Adrenal gland (tissue), 12 donors: ENCODE data around the gene DLGAP1. TPM values are rescaled to one million over a fixed set of nuclear protein-coding genes. Genes with fewer than 3 reads are reported as not detected.

ENCODE experiments used
- DNase-seq, 7 donors: peaks; one replicate each; pipeline ENCODE4 v3.0.0-alpha.2; 2019 to 2020
- H3K27ac ChIP-seq, 5 donors: fragments of 200-600 bp; sonication (generic) in 4 of 5; 1 replicate in 3 of 5; 2 replicates in 2 of 5; pipeline versions ENCODE4 v1.5.1 to v1.8.0; 2016 to 2020; ENCODE audit warnings: mild to moderate bottlenecking in 1 of 5
- H3K27me3 ChIP-seq: fragments of 200-600 bp; 2 replicates; pipeline ENCODE4 v1.8.0; 2021
- H3K36me3 ChIP-seq, 2 donors: fragments of 200-600 bp; replicated peaks in 1 of 2; 1 replicate in 1 of 2; 2 replicates in 1 of 2; pipeline versions ENCODE4 v1.5.1 to v1.8.0; 2018 to 2022
- H3K4me1 ChIP-seq, 2 donors: fragments of 200-600 bp; replicated peaks in 1 of 2; 1 replicate in 1 of 2; 2 replicates in 1 of 2; pipeline versions ENCODE4 v1.5.1 to v1.8.0; 2018 to 2021
- H3K4me3 ChIP-seq, 4 donors: fragments of 200-600 bp; sonication (generic) in 3 of 4; one replicate each; pipeline ENCODE4 v1.5.1; 2016 to 2018
- H3K9me3 ChIP-seq, 3 donors: fragments of 200-600 bp; sonication (generic) in 1 of 3; replicated peaks in 1 of 3; 1 replicate in 2 of 3; 2 replicates in 1 of 3; pipeline versions ENCODE4 v1.5.1 to v1.8.0; 2016 to 2021
- POLR2A ChIP-seq, 2 donors: fragments of 450-650 bp; IDR thresholded peaks; one replicate each; pipeline ENCODE4 v1.6.1; 2017; ENCODE audit warnings: antibody characterized with exemption in 2 of 2, mild to moderate bottlenecking in 2 of 2, moderate library complexity in 1 of 2
- WGBS, 4 donors: extraction: QIAGEN DNeasy Blood & Tissue Kit in 2 of 4; methylation state at CpG; one replicate each; pipeline versions ENCODE4 v1.1.5 to v1.1.7; 2013 to 2017; 5-methylcytosine and 5-hydroxymethylcytosine counted together
- intact Hi-C, 2 donors: fragments of 100-400 bp; cut with DNase I; formaldehyde crosslinking; loops; one replicate each; pipeline versions ENCODE4 v1.14.1 to v1.15.0; 2022 to 2023
- polyA plus RNA-seq, 3 donors: library from polyadenylated mRNA; stranded (reverse); fragments of 200-250 nt in 2 of 3; fragments of 350-450 nt in 1 of 3; fragmentation: Illumina TruSeq in 1 of 3; extraction: RNeasy Lipid Tissue Mini Kit (QIAGEN cat#74804) in 1 of 3; gene quantifications; one replicate each; pipeline ENCODE4 v1.2.3, GENCODE V29; 2013 to 2014
- total RNA-seq, 9 donors: library from RNA; depleted of rRNA in 4 of 9; stranded (reverse); fragments of >200 nt in 4 of 9; fragments of 120-200 nt in 1 of 9; fragmentation: NEBNext Ultra II Directional in 1 of 9; extraction: Animal tissue kit (Norgen Biotek cat#: 25700) in 1 of 9; gene quantifications; one replicate each; pipeline versions ENCODE4 v1.1.0 to v1.2.4, GENCODE V29; 2013 to 2023
- TF ChIP-seq, protein P1 (sequence below), 6 experiments: fragments of 450-650 bp in 4 of 6; fragments of 200-600 bp in 2 of 6; sonication (generic) in 1 of 6; IDR thresholded peaks; 1 replicate in 5 of 6; 2 replicates in 1 of 6; pipeline versions ENCODE4 v1.5.1 to v1.8.0; 2016 to 2021; ENCODE audit warnings: antibody characterized with exemption in 6 of 6, mild to moderate bottlenecking in 2 of 6, moderate library complexity in 1 of 6
- donor health status: healthy with polysubstance abuse.
- donor health status: Bipolar disorder and iron deficiency.
- donor health status: DM: yes; HTN: yes; CAD: no.
- donor health status: DM: no; HTN: no; CAD: no.
- donor health status: DM: no; HTN: no; CAD: no.
- donor health status: DM: yes; HTN: yes; CAD: no.

The DLGAP1 gene
- total and polyA plus RNA-seq, 12 donors = 1.7 to 30.9 (median 12.9) TPM

DNA sequence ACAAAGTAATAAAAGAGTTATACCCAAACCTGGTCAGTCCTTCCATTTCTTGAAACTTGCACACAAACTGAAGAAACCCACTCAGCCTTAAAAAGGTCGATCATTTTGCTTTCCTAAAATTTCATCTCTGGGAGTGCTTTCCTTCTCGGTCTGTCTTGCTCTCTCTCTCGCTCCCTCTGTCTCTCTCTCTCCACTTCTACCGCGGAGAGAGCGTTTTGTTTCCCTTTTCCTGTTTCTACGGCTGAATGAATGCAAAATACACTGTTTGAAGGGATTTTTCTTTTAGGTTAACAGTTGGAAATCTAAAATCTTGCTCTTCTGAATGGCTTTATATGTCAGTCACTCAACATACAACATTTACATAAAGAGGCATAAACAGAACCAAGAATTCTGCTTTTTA is 581.0 kb downstream of the DLGAP1 start:
- WGBS, 4 donors = 16 to 32% (median 26%) methylated on average over 7 of the region's 7 CpGs
- Histone ChIP-seq H3K27ac (peak overlapping the region in 2 of 5 donors; percentile 15 to 41), H3K4me1 (peaks cover 0 to 13% of the 10 kb centered on the region in 2 donors), H3K36me3 (no peaks in the 10 kb centered on the region), H3K9me3 (no peaks in the 10 kb centered on the region), H3K27me3 (no peaks in the 10 kb centered on the region), H3K4me3 (peak overlapping the region in 1 of 4 donors; percentile 39)
- TF ChIP-seq, protein P1, sequence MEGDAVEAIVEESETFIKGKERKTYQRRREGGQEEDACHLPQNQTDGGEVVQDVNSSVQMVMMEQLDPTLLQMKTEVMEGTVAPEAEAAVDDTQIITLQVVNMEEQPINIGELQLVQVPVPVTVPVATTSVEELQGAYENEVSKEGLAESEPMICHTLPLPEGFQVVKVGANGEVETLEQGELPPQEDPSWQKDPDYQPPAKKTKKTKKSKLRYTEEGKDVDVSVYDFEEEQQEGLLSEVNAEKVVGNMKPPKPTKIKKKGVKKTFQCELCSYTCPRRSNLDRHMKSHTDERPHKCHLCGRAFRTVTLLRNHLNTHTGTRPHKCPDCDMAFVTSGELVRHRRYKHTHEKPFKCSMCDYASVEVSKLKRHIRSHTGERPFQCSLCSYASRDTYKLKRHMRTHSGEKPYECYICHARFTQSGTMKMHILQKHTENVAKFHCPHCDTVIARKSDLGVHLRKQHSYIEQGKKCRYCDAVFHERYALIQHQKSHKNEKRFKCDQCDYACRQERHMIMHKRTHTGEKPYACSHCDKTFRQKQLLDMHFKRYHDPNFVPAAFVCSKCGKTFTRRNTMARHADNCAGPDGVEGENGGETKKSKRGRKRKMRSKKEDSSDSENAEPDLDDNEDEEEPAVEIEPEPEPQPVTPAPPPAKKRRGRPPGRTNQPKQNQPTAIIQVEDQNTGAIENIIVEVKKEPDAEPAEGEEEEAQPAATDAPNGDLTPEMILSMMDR (IDR thresholded peaks at IDR 0.05) = no peak
- no peak for TF ChIP-seq POLR2A (IDR thresholded peaks at IDR 0.05)
- intact Hi-C loops = loop anchor here (5.0 to 10.0 kb wide), 2 partner anchors 169 to 172 kb away; no protein-coding TSS in a partner anchor
- peak in 1 of 7 donors; percentile 19 for DNase-seq

DNA sequence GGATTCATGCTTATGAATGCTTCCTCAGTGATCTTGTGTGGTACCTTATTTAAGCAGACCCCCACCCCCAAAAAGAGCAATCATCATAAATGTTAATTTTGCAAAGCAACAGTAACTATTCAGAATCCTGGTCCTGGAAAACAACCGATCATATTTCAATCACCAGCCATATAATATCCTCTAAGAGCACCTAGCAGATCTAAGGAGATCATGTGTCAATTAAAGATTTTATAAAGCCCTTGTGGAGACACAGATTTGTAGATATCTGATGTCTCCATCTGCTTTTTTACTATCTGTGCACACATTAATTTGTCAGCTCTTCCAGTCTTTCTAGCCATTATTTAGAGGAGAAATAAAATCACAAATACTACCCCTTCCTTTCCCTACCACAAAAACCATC is 581.4 kb downstream of the DLGAP1 start:
- 51 to 64% (median 53%) methylated on average over 1 of the region's 1 CpG for WGBS, 4 donors

GRCh38 chr18:3873211-3873610 is 581.9 kb downstream of the DLGAP1 start:
- Histone ChIP-seq H3K4me3 (peak overlapping the region in 1 of 4 donors; percentile 39), H3K4me1 (peaks cover 0 to 13% of the 10 kb centered on the region in 2 donors)
- DNase-seq = no peak

More for the DNA sequence above, 581.4 kb downstream of the DLGAP1 start:
- Histone ChIP-seq H3K4me1 (peaks cover 0 to 13% of the 10 kb centered on the region in 2 donors), H3K27ac (peak overlapping the region in 2 of 5 donors; percentile 15 to 41), H3K27me3 (no peaks in the 10 kb centered on the region), H3K9me3 (no peaks in the 10 kb centered on the region), H3K36me3 (no peaks in the 10 kb centered on the region), H3K4me3 (peak overlapping the region in 1 of 4 donors; percentile 39)
- TF ChIP-seq POLR2A (IDR thresholded peaks at IDR 0.05) = no peak
- TF ChIP-seq, protein P1 (IDR thresholded peaks at IDR 0.05) = no peak
- no peak for DNase-seq
- intact Hi-C loops = loop anchor here (5.0 to 10.0 kb wide), 2 partner anchors 169 to 171 kb away; no protein-coding TSS in a partner anchor

GRCh38 chr18:3872641-3873040 is 582.5 kb downstream of the DLGAP1 start:
- DNase-seq = no peak
- Histone ChIP-seq H3K27ac (peak overlapping the region in 3 of 5 donors; percentile 14 to 71 (median 15)), H3K27me3 (no peaks in the 10 kb centered on the region), H3K36me3 (no peaks in the 10 kb centered on the region), H3K9me3 (no peaks in the 10 kb centered on the region), H3K4me1 (peaks cover 0 to 13% of the 10 kb centered on the region in 2 donors), H3K4me3 (peak overlapping the region in 1 of 4 donors; percentile 30)
- intact Hi-C loops = loop anchor here (5.0 to 10.0 kb wide), 2 partner anchors 168 to 170 kb away; no protein-coding TSS in a partner anchor
- no peak for TF ChIP-seq POLR2A (IDR thresholded peaks at IDR 0.05)
- TF ChIP-seq, protein P1 (IDR thresholded peaks at IDR 0.05) = no peak
- 44 to 46% (median 45%) methylated on average over 2 of the region's 2 CpGs for WGBS, 4 donors

More at GRCh38 chr18:3873211-3873610, 581.9 kb downstream of the DLGAP1 start:
- no peaks in the 10 kb centered on the region for H3K36me3 ChIP-seq
- H3K27me3 ChIP-seq = no peaks in the 10 kb centered on the region
- intact Hi-C loops = loop anchor here (5.0 to 10.0 kb wide), 2 partner anchors 168 to 171 kb away; no protein-coding TSS in a partner anchor
- H3K27ac ChIP-seq = peak overlapping the region in 3 of 5 donors; percentile 14 to 71 (median 15)
- TF ChIP-seq POLR2A (IDR thresholded peaks at IDR 0.05) = no peak
- TF ChIP-seq, protein P1 (IDR thresholded peaks at IDR 0.05) = no peak
- H3K9me3 ChIP-seq = no peaks in the 10 kb centered on the region
